SH-SY5Y (cell line): ENCODE measurements around the gene TMEM167B.

Experiments used
- GATA2 ChIP-seq: IDR thresholded peaks from 2 replicates; pipeline ENCODE4 v1.6.1; 2011; ENCODE audit warnings: mild to moderate bottlenecking, low read depth, low read length
- GATA3 ChIP-seq: IDR thresholded peaks from 2 replicates; pipeline ENCODE4 v1.6.1; 2011; ENCODE audit warnings: low read depth, mild to moderate bottlenecking, low read length, moderate library complexity

- no peak for TF ChIP-seq GATA2
- TF ChIP-seq GATA3, result no peak
Observed at GRCh38 chr1:109041621-109042468, 48.7 kb upstream of the TMEM167B start, which contains the start of gene WDR47.
